Peyer's patch (tissue), 4 donors: ENCODE results near the gene ELFN2. TPM values are rescaled to one million over a fixed set of nuclear protein-coding genes. Genes with fewer than 3 reads are reported as not detected.

Source experiments
- DNase-seq, 3 donors: peaks; one replicate each; pipeline ENCODE4 v3.0.0-alpha.2; 2017 to 2019
- H3K27ac ChIP-seq, 4 donors: fragments of 200-600 bp; sonication (generic); one replicate each; pipeline ENCODE4 v1.5.1; 2016 to 2019
- H3K27me3 ChIP-seq, 2 donors: fragments of 200-600 bp; sonication (generic); one replicate each; pipeline ENCODE4 v1.5.1; 2019
- H3K36me3 ChIP-seq, 3 donors: fragments of 200-600 bp; sonication (generic); one replicate each; pipeline ENCODE4 v1.5.1; 2016 to 2019
- H3K4me1 ChIP-seq, 4 donors: fragments of 200-600 bp; sonication (generic); one replicate each; pipeline ENCODE4 v1.5.1; 2016 to 2019
- H3K4me3 ChIP-seq, 4 donors: fragments of 200-600 bp; sonication (generic); 1 replicate in 3 of 4; 2 replicates in 1 of 4; pipeline ENCODE4 v1.5.1; 2016 to 2019; ENCODE audit warnings: mild to moderate bottlenecking in 1 of 4
- H3K9me3 ChIP-seq, 4 donors: fragments of 200-600 bp; sonication (generic); one replicate each; pipeline ENCODE4 v1.5.1; 2016 to 2019; ENCODE audit warnings: mild to moderate bottlenecking in 1 of 4
- POLR2A ChIP-seq, 2 donors: fragments of 450-650 bp; IDR thresholded peaks; one replicate each; pipeline ENCODE4 v1.5.1; 2017; ENCODE audit warnings: antibody characterized with exemption in 2 of 2, mild to moderate bottlenecking in 2 of 2, moderate library complexity in 2 of 2
- total RNA-seq, 4 donors: library from RNA; depleted of rRNA; stranded (reverse); fragments of >200 nt; gene quantifications; one replicate each; pipeline ENCODE4 v1.1.0, GENCODE V29; 2016
- TF ChIP-seq, protein P1 (sequence below), 6 experiments: fragments of 450-650 bp in 4 of 6; fragments of 200-600 bp in 2 of 6; sonication (generic) in 1 of 6; IDR thresholded peaks; one replicate each; pipeline ENCODE4 v1.5.1; 2017 to 2019; ENCODE audit warnings: antibody characterized with exemption in 6 of 6, mild to moderate bottlenecking in 3 of 6, moderate library complexity in 1 of 6

Gene ELFN2
- total RNA-seq, 4 donors from 2014 or later: under 0.01 TPM; not detected in 3

DNA sequence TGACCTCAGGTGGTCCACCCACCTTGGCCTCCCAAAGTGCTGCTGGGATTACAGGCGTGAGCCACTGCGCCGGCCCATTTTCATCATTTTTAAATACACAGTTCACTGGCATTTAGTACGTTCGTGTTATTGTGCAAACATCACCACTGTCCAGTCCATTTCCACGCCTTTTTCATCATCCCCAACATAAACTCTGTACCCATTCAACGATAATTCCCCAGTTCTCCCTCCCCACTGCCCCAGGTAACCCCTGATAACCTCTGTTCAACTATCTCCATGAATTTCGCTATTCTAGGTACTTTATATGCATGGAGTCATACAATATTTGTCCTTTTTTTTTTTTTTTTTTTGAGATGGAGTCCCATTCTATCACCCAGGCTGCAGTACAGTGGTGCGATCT, 18.2 kb upstream of the ELFN2 start:
- TF ChIP-seq, protein P1, sequence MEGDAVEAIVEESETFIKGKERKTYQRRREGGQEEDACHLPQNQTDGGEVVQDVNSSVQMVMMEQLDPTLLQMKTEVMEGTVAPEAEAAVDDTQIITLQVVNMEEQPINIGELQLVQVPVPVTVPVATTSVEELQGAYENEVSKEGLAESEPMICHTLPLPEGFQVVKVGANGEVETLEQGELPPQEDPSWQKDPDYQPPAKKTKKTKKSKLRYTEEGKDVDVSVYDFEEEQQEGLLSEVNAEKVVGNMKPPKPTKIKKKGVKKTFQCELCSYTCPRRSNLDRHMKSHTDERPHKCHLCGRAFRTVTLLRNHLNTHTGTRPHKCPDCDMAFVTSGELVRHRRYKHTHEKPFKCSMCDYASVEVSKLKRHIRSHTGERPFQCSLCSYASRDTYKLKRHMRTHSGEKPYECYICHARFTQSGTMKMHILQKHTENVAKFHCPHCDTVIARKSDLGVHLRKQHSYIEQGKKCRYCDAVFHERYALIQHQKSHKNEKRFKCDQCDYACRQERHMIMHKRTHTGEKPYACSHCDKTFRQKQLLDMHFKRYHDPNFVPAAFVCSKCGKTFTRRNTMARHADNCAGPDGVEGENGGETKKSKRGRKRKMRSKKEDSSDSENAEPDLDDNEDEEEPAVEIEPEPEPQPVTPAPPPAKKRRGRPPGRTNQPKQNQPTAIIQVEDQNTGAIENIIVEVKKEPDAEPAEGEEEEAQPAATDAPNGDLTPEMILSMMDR (IDR thresholded peaks at IDR 0.05): no peak
- TF ChIP-seq POLR2A (IDR thresholded peaks at IDR 0.05): no peak

DNA sequence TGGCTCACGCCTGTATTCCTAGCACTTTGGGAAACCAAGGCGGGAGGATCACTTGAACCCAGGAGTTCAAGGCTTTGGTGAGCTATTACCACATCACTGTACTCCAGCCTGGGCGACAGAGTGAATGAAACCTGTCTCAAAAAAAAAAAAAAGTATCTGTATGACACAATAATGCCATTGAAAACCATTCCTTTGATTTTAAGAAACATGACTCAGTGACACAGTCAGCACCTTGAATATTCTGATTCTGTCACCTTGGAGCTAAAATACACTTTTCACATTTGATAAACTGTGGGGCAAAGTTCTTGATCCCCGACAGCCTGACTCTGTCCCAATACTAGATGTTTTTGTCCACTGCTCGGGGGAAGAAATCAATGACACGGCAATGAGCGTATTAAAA, 16.7 kb upstream of the ELFN2 start:
- Histone ChIP-seq H3K27ac (no peak overlapping the region), H3K9me3 (peaks cover 0 to 9% (median 0%) of the 10 kb centered on the region in 4 donors), H3K36me3 (no peaks in the 10 kb centered on the region), H3K4me3 (no peak overlapping the region), H3K27me3 (no peaks in the 10 kb centered on the region), H3K4me1 (no peaks in the 10 kb centered on the region)
- no peak for DNase-seq
- TF ChIP-seq, protein P1 (IDR thresholded peaks at IDR 0.05): no peak
- no peak for TF ChIP-seq POLR2A (IDR thresholded peaks at IDR 0.05)

More for the DNA sequence above, 18.2 kb upstream of the ELFN2 start:
- no peaks in the 10 kb centered on the region for H3K4me1 ChIP-seq
- H3K27me3 ChIP-seq: no peaks in the 10 kb centered on the region
- no peak overlapping the region for H3K4me3 ChIP-seq
- no peak overlapping the region for H3K27ac ChIP-seq
- no peaks in the 10 kb centered on the region for H3K36me3 ChIP-seq
- H3K9me3 ChIP-seq: peaks cover 0 to 6% (median 0%) of the 10 kb centered on the region in 4 donors
- DNase-seq: no peak

DNA sequence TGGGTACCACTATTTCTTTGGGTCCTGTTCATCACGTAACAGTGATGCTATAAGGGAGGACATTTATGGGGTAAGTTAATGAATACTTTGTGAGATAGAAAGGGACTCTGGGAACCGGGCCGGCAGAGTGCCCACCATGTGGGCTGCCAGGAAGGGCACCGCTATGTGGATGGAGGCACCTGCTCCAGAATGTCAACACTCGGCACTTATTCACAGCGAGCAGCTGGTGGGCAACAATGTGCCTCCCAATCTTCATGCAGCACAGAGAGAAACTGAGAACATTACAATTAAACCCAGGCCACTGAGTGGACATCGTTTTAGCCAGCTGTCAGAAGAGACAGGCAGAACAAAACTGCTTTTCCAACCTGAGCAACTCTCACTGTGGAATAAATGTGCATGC, 15.8 kb upstream of the ELFN2 start:
- peaks cover 0 to 9% (median 0%) of the 10 kb centered on the region in 4 donors for H3K9me3 ChIP-seq
- no peak for DNase-seq
- no peaks in the 10 kb centered on the region for H3K4me1 ChIP-seq
- H3K27ac ChIP-seq: no peak overlapping the region
- no peak for TF ChIP-seq POLR2A (IDR thresholded peaks at IDR 0.05)
- TF ChIP-seq, protein P1 (IDR thresholded peaks at IDR 0.05): no peak
- no peaks in the 10 kb centered on the region for H3K36me3 ChIP-seq
- H3K27me3 ChIP-seq: no peaks in the 10 kb centered on the region
- H3K4me3 ChIP-seq: no peak overlapping the region

DNA sequence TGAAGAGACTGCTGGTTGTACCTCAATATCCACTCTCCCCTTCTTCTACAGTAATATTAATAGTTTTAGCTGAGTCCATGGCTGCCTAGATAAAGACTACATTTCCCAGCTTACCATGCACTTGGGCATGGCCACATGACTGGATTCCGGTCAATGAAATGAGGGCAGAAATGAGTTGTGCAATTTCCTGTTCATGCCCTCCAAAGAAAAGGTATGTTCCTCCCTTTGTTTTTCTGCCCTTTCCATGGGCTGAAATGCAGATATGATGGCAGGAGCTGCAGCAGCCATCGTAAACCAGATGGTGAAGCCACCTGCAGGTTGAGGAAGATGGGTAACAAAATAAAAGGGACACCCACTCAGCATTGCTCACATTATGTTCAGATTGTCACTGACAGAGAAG, 15.3 kb upstream of the ELFN2 start:
- Histone ChIP-seq H3K4me1 (no peaks in the 10 kb centered on the region), H3K27ac (no peak overlapping the region), H3K9me3 (peaks cover 0 to 9% (median 0%) of the 10 kb centered on the region in 4 donors), H3K27me3 (no peaks in the 10 kb centered on the region), H3K36me3 (no peaks in the 10 kb centered on the region), H3K4me3 (no peak overlapping the region)
- DNase-seq: no peak
- TF ChIP-seq, protein P1 (IDR thresholded peaks at IDR 0.05): no peak
- no peak for TF ChIP-seq POLR2A (IDR thresholded peaks at IDR 0.05)

DNA sequence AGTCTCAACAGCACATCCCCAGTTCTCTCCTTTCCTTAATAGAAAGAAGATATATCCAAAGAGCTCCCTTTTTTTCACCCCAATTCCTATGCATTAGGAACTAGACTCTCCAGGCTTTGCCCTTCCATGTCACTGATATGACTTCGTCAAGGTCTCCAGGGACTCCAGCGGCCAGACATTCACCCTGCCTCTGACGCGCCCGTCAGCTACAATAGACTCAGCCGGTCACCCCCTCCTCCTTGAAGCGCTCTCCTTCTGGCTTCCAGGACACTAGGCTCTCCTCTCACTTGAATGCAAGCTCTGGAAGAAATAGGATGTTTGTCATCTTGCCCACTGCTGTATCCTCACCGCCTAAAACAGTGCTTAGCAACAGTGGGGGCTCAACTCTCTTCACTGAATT, 14.9 kb upstream of the ELFN2 start:
- Histone ChIP-seq H3K4me3 (no peak overlapping the region), H3K36me3 (no peaks in the 10 kb centered on the region), H3K9me3 (peaks cover 0 to 9% (median 0%) of the 10 kb centered on the region in 4 donors), H3K4me1 (no peaks in the 10 kb centered on the region), H3K27me3 (no peaks in the 10 kb centered on the region), H3K27ac (no peak overlapping the region)
- no peak for DNase-seq
- no peak for TF ChIP-seq POLR2A (IDR thresholded peaks at IDR 0.05)

DNA sequence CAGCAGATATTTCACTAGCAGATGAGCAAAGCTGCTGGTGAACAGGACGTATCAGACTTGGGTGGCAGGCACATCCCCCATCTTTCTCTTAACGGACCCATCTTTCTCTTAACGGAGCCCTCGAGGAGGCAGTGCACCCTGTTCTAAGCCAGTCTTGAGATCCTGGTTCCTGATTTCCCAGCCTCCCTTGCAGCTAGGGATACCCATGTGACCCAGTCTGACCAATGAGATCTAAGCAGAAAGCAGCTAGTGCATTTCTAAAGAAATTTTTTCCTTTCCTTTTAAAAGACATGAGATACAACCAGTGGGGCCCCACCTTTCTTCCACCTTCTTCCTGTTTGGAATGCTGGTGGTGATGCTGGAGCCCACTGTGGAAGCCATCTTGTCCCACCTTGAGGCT, 13.6 kb upstream of the ELFN2 start:
- TF ChIP-seq POLR2A (IDR thresholded peaks at IDR 0.05): no peak
- TF ChIP-seq, protein P1 (IDR thresholded peaks at IDR 0.05): no peak
- Histone ChIP-seq H3K9me3 (peaks cover 0 to 9% (median 0%) of the 10 kb centered on the region in 4 donors), H3K36me3 (no peaks in the 10 kb centered on the region), H3K27me3 (no peaks in the 10 kb centered on the region), H3K4me1 (no peaks in the 10 kb centered on the region), H3K27ac (no peak overlapping the region), H3K4me3 (no peak overlapping the region)
- DNase-seq: no peak
